CD4-positive, alpha-beta T cell treated with Interleukin-17A for 1 hour (primary cell): ENCODE measurements around the gene ADGRE3.

Experiments used
- DNase-seq: peaks from one replicate; pipeline ENCODE4 v3.0.0-alpha.2; 2020

The ADGRE3 gene, protein sequence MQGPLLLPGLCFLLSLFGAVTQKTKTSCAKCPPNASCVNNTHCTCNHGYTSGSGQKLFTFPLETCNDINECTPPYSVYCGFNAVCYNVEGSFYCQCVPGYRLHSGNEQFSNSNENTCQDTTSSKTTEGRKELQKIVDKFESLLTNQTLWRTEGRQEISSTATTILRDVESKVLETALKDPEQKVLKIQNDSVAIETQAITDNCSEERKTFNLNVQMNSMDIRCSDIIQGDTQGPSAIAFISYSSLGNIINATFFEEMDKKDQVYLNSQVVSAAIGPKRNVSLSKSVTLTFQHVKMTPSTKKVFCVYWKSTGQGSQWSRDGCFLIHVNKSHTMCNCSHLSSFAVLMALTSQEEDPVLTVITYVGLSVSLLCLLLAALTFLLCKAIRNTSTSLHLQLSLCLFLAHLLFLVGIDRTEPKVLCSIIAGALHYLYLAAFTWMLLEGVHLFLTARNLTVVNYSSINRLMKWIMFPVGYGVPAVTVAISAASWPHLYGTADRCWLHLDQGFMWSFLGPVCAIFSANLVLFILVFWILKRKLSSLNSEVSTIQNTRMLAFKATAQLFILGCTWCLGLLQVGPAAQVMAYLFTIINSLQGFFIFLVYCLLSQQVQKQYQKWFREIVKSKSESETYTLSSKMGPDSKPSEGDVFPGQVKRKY

DNA sequence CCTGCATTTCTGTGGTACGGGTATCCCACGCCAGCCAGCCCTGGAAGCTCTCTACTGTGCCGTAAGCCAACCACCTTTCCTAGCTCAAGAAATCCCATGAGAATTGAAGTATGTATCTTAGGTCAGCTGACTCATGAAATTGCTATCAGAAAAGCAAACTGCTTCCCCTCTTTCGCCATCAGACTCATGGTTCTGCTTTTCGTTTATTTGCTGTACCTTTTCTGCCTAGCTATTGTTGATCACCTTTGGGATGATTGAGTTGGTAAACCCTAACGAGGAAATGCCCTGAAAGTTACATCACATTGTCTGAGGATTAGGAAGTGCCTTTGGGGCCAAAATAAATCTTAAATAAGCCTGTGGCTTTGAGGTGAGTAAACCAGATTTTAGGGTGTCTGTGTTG, at the start of gene ADGRE3:
TSS of gene ADGRE3 (minus strand) at position 81 of the 400 bp plus-strand sequence. CDS start at position 7, 74 bp downstream.
- no peak for DNase-seq

DNA sequence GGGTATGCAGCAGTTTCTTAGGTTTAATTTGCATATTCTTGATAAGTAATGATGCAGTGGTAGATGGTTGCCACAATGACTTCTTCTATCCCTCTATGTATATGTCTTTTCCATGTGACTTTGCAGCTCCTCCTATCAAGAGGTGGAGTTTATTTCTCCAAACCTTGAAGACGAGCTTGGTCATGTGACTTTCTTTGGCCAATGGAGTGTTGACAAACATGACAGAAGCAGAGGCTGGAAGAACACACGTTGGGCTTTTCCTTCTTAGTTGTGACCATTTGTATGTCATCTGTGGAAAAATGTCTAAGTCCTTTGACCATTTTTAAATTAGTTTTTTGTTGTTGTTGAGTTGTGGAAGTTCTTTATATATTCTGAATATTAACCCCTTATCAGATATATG, 47.5 kb upstream of the ADGRE3 start:
- DNase-seq = no peak

DNA sequence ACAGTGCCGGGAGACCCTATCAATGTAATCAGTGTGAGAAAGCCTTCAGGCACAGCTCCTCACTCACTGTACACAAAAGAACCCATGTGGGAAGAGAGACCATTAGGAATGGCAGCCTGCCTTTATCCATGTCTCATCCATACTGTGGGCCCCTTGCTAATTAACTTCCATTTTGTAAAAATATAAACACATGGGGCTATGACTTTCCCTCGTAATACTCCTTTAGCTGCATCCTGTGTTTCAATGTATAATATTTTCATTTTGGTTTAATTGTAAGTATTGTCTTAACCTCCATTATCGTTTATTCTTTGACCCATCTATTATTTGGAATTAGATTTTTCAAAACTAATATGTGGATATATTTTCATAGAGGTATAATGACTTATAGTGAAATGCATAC, 44.5 kb upstream of the ADGRE3 start:
- no peak for DNase-seq

DNA sequence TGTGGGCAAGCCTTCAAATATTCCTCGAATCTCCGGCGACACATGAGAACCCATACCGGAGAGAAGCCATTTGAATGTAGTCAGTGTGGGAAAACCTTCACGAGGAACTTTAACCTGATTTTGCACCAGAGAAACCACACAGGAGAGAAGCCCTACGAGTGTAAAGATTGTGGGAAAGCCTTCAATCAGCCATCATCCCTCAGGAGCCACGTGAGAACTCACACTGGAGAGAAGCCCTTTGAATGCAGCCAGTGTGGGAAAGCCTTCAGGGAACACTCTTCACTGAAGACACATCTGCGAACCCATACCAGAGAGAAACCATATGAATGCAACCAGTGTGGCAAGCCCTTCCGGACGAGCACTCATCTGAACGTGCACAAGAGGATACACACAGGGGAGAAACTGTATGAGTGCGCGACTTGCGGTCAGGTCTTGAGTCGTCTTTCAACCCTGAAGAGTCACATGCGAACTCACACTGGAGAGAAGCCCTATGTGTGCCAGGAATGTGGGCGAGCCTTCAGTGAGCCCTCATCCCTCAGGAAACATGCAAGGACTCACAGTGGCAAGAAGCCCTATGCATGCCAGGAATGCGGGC, 44.0 kb upstream of the ADGRE3 start:
- no peak for DNase-seq

DNA sequence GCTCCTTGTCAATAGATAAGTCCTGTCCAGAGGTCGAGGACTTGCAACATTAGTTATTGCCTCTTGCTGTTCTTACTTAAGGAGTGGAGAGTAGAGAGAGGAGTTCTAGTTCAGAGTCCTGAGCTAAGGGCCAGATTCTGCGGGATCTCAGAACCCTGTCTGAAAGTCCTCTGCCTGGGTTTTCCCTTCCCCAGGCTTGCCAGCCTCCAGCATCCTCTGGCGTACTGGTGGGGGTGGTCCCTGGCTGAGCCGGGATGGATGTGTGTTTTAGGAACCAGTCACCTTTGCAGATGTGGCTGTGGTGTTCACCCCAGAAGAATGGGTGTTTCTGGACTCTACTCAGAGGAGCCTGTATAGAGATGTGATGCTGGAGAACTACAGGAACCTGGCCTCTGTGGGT, 41.2 kb upstream of the ADGRE3 start:
- DNase-seq = no peak

DNA sequence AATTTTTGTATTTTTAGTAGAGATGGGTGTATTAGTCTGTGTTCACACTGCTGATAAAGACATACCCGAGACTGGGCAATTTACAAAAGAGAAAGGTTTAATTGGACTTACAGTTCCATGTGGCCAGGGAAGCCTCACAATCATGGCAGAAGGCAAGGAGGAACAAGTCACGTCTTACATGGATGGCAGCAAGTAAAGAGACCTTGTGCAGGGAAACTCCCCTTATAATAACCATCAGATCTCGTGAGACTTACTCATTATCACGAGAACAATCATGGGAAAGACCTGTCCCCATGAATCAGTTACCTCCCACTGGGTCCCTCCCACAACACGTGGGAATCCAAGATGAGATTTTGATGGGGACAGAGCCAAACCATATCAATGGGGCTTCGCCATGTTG, 29.8 kb upstream of the ADGRE3 start:
- no peak for DNase-seq

DNA sequence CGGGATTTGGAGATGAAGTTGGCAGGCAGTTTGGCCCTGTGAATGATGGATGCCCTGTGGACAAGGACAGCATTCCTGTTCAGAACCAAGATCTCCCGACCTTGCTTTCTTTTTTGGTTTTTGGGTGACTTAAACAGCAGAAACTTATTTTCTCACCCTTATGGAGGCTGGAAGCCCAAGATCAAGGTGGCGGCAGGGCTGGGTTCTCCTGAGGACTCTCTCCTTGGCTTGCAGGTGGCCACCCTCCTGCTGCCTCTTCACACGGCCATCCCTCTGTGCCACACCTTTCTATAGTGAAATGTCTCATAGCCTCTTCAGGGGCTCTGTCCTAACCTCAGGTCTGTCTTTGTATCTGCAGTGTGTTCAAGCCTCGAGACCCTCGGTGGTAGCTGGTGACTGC, 29.2 kb upstream of the ADGRE3 start:
- DNase-seq = no peak

DNA sequence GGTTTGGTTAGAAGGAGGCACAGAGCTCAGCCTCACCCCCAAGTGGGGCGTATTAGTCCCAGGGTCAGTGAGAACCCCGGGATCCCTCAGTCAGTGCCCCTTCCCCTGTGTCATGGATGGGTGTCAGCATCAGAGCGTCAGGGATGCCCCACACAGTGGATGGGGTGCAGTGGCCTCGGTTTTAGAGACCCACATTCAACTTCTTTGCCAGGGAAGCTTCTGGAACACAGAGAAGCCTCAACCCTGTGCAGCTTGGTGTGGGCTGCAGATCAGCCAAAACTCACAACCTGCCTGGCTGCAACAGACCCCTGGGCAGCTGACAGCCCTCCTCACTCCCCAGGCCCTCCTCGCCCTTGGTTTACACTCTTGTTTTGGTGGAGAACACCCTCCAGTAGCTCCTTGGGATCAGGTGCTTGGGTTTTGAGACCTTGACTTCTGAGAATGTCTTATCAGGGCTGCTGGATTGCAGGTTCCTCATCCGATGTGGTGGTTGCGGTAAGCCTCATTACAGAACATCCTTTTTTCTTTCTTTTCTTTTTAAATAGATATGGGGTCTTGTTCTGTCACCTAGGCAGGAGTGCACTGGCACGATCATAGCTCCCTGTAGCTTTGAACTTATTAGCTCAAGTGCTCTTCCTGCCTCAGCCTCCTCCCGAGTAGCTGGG, 26.2 kb upstream of the ADGRE3 start:
- no peak for DNase-seq

DNA sequence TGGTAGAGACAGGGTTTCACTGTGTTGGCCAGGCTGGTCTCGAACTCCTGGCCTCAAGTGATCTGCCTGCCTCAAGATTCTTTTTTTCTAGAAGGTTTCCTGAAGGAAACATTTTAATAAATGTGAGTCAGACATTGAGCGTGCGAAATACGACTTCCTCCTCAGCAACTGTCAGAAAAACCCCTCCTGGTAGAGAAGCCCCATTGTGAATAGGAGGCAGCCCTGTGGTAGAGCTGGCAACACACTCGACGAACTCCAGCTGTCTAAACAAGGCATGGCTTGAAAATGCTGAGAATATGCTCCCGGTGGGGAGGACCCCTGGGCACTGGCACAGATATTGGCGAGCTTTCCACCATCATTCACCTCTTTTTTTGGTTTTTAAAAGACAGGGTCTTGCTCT, 25.0 kb upstream of the ADGRE3 start:
- no peak for DNase-seq

DNA sequence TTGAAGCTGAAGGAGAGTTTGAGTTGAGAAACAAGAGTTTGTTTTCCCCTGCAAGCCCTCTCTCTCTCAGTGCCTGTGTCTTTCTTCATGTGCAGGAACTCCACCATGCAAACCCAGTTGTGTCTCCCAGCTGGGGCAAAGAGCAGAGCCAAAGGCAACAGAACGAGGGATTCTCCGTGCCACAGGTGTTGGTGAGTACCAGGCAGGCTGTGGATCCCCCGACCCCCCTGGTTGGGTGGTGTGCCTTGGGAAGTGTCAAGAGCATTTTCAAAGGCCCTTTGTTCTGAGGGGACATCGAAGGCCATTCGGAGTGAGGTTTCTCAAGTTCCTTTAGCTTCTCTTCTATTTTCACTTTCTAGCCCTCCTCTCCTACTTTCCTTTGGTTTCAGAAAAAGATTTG, 20.8 kb upstream of the ADGRE3 start:
- DNase-seq = no peak

DNA sequence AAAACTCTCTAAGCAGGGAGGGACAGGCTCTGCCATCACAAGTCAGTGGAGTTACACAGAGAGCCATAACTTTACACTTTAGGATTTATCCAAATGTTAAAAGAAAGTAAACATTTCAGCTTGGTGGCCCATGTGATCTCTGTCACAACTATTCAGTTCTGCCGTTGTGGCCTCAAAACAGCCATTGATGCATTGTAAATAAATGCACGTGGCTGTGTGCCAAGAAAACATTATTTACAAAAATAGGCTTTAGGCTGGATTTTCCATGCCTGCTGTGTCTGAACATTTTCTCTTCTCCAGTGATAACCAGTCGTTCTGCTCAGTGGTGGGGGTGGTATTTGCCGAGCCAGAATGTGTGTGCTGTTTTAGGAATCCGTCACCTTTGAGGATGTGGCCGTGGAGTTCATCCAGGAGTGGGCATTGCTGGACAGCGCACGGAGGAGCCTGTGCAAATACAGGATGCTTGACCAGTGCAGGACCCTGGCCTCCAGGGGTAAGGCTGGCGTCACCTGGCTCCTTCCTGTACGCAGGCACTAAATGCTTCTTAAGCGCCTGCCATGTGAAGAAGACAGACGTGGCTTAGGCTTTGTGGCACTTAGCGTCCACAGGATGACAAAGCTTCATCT, 20.1 kb upstream of the ADGRE3 start:
- no peak for DNase-seq

DNA sequence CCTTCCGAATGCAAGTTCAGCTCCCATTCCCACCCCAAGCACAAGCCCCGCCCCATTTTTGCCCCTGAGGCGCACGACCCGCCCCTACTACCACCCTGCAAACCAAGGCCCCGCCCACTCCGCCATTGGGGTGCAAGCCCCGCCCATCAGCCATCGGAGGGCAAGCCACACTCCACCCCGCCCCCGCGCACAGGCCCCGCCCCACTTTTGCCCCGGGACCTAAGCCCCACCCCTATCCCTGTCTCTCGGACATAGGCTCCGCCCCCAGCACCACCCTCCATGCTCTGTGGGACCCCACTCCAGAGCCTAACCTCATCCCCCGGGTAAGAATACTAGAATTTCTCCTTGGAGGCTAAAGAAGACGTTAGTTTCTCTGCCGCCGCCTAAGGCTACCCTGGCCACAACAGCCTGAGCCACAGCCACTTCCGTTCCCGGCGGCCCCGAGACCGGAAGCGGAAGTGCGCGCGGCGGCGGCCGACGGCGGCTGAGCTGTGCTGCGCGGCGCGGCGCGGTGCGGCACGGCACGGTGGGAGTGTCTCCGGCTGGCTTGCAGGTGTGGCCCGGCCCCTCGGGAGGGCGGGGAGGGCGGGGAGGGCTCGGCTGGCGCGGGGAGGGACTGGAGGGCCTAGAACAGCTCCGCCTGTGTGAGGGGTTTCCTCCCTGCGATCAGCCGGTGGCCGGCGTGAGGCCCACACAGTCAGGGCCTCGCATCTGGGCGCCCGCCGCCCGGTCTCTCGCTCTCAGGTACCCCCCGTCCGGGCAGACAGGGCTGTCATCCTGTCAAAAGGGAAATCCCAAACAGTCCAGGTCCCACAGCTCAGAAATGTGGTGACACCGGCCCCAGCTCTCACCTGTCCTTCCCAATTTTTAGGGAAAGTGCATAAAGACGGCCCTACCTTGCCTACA, 15.2 kb upstream of the ADGRE3 start, which contains the start of gene ZNF333:
TSS of gene ZNF333 (plus strand) at position 451 of the 906 bp plus-strand sequence. CDS start 3,444 bp downstream, outside the sequence.
- peak; percentile 96 for DNase-seq

DNA sequence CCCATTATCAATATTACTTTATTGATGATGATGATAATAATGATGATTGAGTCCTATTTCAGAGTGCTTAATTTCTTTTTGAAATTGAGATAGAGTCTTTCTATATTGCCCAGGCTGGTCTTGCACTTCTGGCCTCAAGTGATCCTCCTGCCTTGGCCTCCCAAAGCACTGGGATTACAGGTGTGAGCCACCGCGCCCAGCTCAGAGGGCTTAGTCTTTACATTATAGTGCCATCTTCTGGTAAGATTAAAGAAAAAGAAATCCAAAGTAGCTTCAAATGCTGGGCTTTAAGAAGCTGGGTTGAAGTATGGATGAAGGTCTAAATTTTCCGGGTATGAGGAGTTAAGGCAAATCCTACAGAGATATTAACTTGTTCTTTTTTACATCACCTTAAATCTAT, 11.8 kb upstream of the ADGRE3 start:
- peak; percentile 50 for DNase-seq

DNA sequence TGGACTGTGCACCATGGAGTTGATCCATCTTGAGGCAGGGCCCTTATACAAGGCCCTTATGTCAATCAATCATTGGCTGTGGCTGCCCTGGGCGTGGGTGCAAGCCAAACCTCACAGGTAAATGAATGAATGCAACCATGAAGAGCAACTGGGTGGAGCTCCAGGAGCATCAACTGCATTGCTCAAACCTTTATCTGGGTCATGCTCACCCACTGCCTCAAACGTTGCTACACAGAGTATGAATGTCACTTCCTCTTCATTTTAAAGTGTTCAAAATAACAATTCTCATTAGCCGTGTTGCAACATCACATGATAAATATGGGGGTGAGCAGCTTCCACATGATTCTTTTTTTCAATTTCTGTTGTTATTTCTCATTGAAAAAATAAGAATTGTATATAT, 8.8 kb upstream of the ADGRE3 start:
- peak; percentile 33 for DNase-seq

DNA sequence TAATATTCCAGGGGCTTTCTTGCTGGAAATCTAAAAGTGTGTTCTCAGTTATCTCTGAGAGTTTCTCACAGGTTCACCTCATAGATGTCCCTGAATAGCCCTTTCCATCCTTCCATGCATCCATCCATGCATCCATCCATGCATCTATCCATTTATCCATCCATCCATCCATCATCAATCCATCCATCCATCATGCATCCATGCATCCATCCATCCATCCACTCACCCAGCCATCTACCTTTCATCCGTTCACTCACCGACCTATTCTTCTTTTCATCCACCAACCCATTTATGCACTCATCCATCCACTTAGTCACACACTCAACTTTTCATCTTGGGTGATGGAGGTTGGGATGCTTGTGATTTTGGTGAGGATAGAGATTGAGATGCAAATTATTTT, 7.4 kb upstream of the ADGRE3 start:
- DNase-seq = no peak

DNA sequence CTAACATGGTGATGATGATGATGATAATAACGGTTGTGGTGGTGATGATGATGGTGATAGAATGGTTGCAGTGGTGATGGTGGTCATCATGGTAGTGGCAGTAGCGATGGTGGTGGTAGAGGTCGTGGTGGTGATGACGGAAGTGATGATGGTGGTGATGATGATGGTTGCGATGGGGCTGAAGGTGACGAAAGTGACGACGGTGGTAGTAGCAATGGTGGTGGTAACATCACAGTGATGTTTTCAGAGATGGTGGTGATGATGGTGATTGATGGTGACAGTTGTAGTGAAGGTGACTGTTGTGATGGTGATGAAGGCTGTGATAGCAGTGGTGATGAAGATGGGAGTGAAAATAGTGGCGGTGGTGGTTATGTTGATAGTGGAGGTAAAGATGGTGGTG, 3.6 kb upstream of the ADGRE3 start:
- DNase-seq = no peak

DNA sequence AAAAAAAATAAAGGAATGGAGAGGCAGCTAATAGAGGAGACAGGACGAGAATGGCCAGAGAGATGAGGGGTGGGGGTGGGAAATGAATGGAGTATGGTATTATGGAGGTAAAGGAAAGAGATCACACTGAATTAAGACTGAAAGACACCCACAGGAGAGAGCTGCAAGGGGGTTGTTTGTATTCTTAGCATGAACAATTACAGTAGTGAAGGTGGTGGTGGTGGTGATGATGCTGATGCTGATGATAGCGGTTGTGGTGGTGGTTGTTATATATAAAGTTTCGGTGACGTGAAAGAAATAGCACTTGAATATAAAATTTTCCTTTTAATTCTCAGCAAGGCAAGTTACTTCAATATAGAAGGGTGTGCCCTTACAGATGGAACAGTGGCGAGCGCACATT, 2.8 kb upstream of the ADGRE3 start:
- no peak for DNase-seq

DNA sequence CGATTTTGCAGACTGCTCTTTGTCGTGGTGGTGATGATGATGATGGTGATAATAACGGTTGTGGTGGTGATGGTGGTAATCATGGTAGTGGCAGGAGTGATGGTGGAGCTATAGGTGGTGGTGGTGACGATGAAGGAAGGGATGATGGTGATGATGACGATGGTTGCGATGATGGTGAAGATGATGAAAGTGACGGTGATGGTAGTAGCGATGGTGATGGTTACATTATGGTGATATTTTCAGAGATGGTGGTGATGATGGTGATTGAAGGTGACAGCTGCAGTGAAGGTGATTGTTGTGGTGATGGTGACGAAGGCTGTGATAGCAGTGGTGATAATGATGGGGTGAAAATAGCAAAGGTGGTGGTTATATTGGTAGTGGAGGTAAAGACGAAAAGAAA, 2.1 kb upstream of the ADGRE3 start:
- no peak for DNase-seq

DNA sequence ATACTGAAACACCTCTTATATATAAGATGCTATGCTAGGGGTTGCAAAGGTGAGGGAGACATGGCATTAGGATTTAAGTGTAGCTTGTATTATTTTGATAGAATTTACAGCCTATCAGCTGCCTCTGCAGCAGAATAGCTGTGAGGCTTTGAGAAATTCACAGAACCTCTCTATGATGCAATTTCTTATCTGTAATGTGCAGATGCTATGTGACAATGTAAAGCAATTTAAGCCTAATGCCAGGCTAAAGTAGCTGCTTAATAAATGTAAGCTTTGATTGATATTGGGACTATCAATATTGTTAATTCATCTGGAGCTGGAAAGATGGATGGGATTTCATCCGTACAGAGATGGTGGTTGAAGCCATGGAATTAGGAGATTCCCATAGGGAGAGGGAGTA, 1.6 kb downstream of the ADGRE3 start:
- DNase-seq = no peak

DNA sequence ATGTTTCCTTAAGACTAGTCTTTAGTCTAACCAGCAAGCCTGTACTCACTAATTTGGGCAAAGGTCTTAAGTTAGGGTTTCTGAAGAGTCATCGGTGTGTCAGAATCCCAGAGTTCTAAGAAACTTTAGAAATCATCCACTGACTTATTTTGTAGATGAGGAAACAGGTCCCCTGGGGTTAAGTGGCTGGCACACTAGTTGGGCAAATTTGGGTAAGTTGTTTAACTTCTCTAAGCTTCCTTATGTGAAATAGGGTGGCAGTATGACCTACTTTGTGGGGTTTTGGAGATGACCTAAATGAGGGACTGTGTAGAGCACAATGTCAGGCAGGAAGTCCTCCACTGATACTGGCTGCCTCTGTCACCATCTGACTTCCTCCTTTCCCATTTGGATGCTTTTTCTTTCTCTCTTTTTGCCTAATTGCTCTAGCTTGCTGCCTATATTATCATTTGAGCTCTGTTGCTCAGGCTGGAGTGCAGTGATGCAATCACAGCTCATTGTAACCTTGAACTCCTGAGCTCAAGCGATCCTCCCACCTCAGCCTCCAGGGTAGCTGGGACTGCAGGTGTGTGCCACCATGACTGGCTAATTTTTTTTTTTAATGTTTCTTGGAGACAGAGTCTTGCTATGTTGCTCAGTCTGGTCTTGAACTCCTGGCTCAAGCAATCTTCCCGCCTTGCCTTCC, 2.3 kb downstream of the ADGRE3 start:
- DNase-seq = peak; percentile 36

DNA sequence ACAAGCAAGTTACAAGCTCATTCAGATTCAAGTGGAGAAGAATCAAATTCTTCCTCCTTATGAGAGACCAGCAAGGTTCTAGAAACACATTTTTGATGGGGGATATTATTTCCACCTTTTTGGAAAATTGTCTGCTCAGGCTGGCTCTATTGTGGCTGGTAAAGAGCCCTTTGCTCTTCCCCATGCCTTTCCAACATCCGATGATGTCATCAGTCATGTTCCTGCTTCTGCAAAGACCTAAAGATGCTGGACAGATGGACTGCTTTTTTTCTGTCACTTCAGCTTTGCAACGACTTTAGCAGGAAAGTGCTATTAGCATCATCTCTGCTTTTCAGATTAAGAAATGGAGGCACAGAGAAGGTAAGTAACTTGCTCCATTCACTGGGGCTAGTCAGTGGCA, 4.2 kb downstream of the ADGRE3 start:
- no peak for DNase-seq
